HG03159 (cell line): ENCODE data around the gene PIK3C2G.

Source experiments
- ATAC-seq: cut with Tn5 transposase; IDR thresholded peaks from one replicate; pipeline ENCODE4 v1.9.1; 2021; ENCODE audit warnings: mild to moderate bottlenecking, moderate library complexity; ENCODE audit not compliant: unreplicated experiment

PIK3C2G gene

DNA sequence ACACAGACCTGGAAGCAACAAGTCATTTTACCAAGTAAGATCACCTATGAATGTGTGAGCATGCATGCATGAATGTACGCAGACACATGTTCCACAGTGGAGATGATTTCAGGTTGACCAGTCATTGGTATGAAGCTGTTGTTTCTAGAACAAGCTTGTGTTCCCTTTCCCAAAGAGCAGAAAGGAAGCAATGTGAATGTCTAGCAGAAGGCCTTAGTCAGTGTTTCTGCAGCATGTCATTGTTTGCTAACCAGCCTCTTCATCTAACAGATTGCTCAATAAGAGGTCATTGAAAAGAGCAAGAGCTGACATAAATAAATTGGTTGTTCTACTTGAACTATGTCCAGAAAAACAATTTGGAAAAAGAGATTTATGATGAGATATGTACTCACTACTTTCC lies 285.1 kb downstream of the PIK3C2G start:
- ATAC-seq: no peak

GRCh38 chr12:18549598-18549997 lies 288.3 kb downstream of the PIK3C2G start:
- ATAC-seq: no peak

DNA sequence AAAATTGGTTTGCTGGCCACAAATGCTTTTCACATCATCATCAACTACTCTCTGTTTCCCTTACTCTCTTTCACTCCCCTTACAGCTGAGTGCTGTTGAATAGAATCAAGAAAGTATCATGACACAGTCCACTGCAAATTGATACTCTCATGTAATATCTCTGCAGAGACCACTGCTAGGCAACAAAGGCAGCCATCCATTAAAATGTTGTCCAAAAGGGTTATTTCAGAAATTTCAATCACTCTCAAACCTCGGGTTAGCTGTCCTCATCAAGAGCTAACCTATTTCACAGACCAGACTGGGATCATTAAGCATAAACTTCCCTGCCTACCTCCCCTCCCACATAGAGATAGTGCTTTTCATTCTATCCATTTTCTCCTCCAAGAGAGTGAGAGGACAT lies 289.8 kb downstream of the PIK3C2G start:
- ATAC-seq: no peak

GRCh38 chr12:18551701-18552100 lies 290.4 kb downstream of the PIK3C2G start:
- no peak for ATAC-seq

GRCh38 chr12:18552829-18553228 lies 291.5 kb downstream of the PIK3C2G start:
- ATAC-seq: no peak

DNA sequence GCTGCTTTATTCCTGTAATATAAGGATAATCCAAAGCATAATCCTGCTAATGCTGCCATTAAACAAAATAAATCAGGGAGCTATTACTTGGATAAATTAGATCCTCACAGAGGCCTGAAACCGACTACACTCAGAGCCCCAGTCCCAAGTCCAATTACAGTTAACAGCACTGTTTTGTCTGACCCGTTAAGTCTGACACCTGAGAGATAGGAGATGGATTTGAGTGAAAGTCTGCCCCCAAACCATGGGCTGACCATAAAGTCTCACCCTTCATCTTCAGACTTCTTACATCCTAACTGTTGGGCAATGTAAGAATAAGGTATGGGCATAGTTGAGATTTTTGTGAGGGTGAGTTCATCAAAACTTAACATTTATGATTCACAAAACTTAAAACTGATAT lies 294.8 kb downstream of the PIK3C2G start:
- ATAC-seq: no peak

GRCh38 chr12:18559242-18559641 lies 297.9 kb downstream of the PIK3C2G start:
- ATAC-seq: no peak

DNA sequence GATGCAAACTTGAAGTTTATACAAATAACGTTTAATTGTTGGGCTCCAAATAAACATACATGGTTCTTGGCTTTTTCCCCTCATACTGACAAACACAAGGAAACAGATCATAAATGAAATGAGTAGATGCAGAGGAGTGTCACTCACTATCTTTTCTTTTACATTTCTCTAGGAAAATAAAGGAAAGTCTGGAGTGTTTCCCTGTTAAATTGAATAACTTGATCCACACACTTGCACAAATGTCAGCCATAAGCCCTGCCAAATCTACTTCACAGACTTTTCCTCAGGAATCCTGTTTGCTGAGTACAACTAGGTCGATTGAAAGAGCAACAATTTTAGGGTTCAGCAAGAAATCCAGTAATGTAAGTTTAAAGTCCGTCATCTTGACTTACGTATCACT lies 301.2 kb downstream of the PIK3C2G start:
- ATAC-seq: no peak

- no peak for ATAC-seq
Measured at GRCh38 chr12:18564306-18564705, 303.0 kb downstream of the PIK3C2G start.

GRCh38 chr12:18567787-18568186 lies 306.5 kb downstream of the PIK3C2G start:
- ATAC-seq: no peak

GRCh38 chr12:18570543-18570942 lies 309.2 kb downstream of the PIK3C2G start:
- ATAC-seq: no peak

- no peak for ATAC-seq
Measured at GRCh38 chr12:18576104-18576626, 314.8 kb downstream of the PIK3C2G start.

GRCh38 chr12:18576648-18577047 lies 315.3 kb downstream of the PIK3C2G start:
- no peak for ATAC-seq

- no peak for ATAC-seq
Measured at GRCh38 chr12:18578191-18578590, 316.9 kb downstream of the PIK3C2G start.

DNA sequence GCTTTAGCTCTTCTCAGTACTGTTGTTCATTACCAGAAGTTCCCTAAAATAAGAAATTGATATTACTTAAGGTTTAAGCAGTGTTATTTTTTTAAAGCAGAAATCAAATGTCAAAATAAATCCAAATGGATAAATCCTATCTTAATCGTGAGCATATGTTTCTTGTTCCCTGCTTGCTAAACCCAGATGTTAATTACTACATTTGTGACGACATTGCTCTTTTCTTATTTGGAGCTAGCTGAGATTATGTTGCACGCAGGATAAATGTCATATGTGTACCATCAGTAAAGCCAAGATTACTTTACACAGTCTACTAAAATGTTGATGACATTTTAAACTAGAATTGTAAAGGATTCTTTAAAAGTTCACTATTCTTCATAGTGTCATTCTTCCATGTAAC lies 319.0 kb downstream of the PIK3C2G start:
- ATAC-seq: no peak

DNA sequence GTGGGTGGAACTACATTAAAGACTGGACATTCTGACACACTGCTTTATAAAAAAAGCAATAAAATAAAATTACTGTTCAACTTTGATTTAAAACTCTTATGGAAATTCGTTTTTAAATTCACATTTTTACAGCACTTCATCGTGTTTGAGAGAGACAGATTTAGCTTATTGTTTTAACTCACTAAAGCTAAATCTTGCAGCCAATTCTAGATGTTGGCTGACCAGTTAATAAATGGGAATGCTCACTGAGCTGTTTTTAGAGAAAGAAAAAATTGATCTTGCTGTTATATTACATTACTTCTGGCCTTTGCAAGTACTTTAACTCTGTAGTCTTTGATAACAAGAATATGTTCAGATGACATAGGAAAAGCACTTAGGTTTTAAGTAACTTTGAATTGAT lies 319.4 kb downstream of the PIK3C2G start:
- ATAC-seq: no peak

- ATAC-seq: no peak
Measured at GRCh38 chr12:18581232-18581962, 320.1 kb downstream of the PIK3C2G start.

DNA sequence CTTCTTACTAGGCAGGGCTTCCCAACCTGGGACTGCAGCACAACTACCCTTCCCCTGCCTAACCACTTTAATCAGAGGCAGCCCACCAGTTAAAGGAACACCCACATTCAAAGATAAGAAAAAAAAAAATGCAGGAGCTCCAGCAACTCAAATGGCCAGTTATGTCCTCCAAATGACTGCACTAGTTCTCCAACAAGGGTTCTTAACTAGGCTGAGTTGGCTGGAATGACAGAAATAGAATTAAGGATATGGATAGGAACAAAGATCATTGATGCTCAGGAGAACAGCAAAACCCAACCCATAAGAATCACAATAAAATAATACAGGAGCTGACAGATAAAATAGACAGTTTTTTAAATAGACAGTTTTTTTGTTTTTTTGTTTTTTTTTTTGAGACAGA lies 322.3 kb downstream of the PIK3C2G start:
- no peak for ATAC-seq

DNA sequence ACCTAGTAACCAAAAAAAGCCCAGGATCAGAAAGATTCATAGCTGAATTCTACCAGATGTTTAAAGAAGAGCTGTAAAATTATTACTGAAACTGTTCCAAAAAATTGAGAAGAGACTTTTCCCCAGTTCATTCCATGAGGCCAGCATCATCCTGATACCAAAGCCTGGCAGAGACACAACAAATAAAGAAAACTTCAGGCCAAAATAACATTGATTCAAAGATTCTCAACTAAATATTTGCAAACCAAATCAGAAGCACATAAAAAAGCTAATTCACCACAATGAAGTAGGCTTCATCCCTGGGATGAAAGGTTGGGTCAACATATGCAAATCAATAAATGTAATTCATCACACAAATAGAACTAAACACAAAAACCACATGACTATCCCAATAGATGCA lies 325.3 kb downstream of the PIK3C2G start:
- no peak for ATAC-seq

- no peak for ATAC-seq
Measured at GRCh38 chr12:18589316-18589715, 328.0 kb downstream of the PIK3C2G start.

DNA sequence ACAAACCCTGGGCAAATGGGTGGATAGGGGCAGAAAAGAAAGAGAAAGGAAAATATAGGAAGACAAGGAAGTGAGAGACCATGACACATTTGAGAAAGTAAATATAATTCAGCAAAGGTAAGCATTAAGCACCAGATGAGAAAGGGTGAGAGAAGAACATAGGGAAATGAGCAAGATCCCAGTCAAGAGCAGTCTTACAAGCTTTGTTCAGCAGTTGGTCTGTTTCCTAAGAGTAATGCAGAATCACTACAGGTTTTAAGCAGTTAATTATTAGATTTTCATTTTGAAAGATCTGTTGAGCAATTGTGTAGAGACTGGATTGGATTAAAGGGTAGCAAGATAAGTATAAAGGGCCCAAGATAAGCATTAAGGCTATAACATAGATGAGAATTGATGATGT lies 330.2 kb downstream of the PIK3C2G start:
- ATAC-seq: no peak

DNA sequence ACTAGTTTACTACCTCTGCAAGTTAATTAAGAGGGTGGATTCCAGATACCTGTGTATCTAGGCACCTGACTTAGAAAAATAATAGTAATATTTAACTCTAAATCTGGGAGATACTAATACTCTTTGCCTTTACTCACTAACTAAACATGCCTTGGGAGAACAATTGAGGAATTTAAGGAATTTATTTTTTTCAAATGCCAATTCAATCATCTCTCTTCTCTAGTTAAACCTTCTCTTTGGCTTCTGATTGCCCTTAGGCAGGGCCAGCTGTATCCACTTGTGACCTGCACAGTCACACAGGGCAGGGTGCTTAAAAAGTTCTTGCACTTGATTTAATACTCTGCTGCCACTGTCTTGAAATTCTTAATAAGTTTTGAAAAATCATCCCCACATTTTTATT lies 334.1 kb downstream of the PIK3C2G start:
- no peak for ATAC-seq

DNA sequence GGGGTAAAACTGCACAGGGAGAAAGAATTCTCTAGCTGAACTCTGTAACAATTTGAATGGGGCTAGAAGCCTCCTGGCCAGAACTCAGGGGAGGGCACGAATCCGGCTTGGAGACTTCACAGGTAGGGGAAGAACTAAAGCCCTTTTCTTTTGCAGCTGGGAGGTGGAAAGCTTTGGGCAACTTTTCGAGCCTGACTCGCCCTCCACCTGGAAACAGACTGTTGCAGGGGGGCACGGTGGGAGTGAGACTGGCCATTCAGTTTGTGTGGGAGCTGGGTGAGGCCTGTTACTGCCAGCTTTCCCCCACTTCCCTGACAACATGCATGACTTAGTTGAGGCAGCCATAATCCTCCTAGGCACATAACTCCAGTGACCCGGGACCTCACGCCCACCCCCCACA lies 340.6 kb downstream of the PIK3C2G start:
- no peak for ATAC-seq
